ENCODE results near the gene PPP2R3B.

GRCh38 chrX:351736-352135, 35.0 kb downstream of the PPP2R3B start:
- TF ChIP-seq CTCF (IDR thresholded peaks at IDR 0.05; ENCODE audit: borderline replicate concordance, extremely low read depth, low read length, poor library complexity, severe bottlenecking) (no peak), EZH2 (IDR thresholded peaks at IDR 0.05; ENCODE audit: borderline replicate concordance, low read depth, low read length, severe bottlenecking) (no peak)

Data from DND-41 (cell line).